Spleen (tissue), 11 donors: ENCODE data around the gene FMNL3. TPM values are rescaled to one million over a fixed set of nuclear protein-coding genes. Genes with fewer than 3 reads are reported as not detected.

Experiments used
- DNase-seq: peaks from one replicate; pipeline ENCODE4 v3.0.0-alpha.2; 2020
- H3K27ac ChIP-seq, 8 donors: fragments of 200-600 bp; sonication (generic) in 7 of 8; 1 replicate in 4 of 8; 2 replicates in 4 of 8; pipeline versions ENCODE4 v1.5.0 to v1.8.0; 2016 to 2021; ENCODE audit warnings: inconsistent platforms in 4 of 8, mild to moderate bottlenecking in 4 of 8, moderate library complexity in 1 of 8
- H3K27me3 ChIP-seq, 7 donors: fragments of 200-600 bp; sonication (generic) in 6 of 7; replicated peaks in 1 of 7; 1 replicate in 4 of 7; 2 replicates in 3 of 7; pipeline versions ENCODE4 v1.5.0 to v1.8.0; 2016 to 2021; ENCODE audit warnings: inconsistent platforms in 3 of 7, mild to moderate bottlenecking in 1 of 7
- H3K36me3 ChIP-seq, 6 donors: fragments of 200-600 bp; sonication (generic) in 5 of 6; 1 replicate in 4 of 6; 2 replicates in 2 of 6; pipeline versions ENCODE4 v1.5.0 to v1.8.0; 2016 to 2021; ENCODE audit warnings: inconsistent platforms in 2 of 6
- H3K4me1 ChIP-seq, 6 donors: fragments of 200-600 bp; sonication (generic) in 5 of 6; 1 replicate in 3 of 6; 2 replicates in 3 of 6; pipeline versions ENCODE4 v1.5.0 to v1.8.0; 2016 to 2021; ENCODE audit warnings: inconsistent platforms in 3 of 6
- H3K4me3 ChIP-seq, 8 donors: fragments of 200-600 bp; sonication (generic) in 7 of 8; 1 replicate in 4 of 8; 2 replicates in 4 of 8; pipeline versions ENCODE4 v1.5.0 to v1.8.0; 2016 to 2021; ENCODE audit warnings: inconsistent platforms in 4 of 8, mild to moderate bottlenecking in 4 of 8, moderate library complexity in 2 of 8
- H3K9me3 ChIP-seq, 8 donors: fragments of 200-600 bp; sonication (generic) in 7 of 8; 1 replicate in 4 of 8; 2 replicates in 4 of 8; pipeline versions ENCODE4 v1.5.0 to v1.8.0; 2016 to 2021; ENCODE audit warnings: inconsistent platforms in 4 of 8
- CTCF ChIP-seq, 11 experiments: fragments of 200-600 bp in 7 of 11; fragments of 450-650 bp in 4 of 11; sonication (generic) in 4 of 11; IDR thresholded peaks in 8 of 11; conservative IDR thresholded peaks in 3 of 11; 1 replicate in 7 of 11; 2 replicates in 4 of 11; pipeline versions ENCODE4 v1.4.0 to v1.8.0; 2016 to 2021; ENCODE audit warnings: antibody characterized with exemption in 11 of 11, inconsistent platforms in 4 of 11, mild to moderate bottlenecking in 1 of 11
- POLR2A ChIP-seq, 3 donors: fragments of 450-650 bp; IDR thresholded peaks; one replicate each; pipeline ENCODE4 v1.5.1; 2017; ENCODE audit warnings: antibody characterized with exemption in 3 of 3, mild to moderate bottlenecking in 1 of 3
- POLR2AphosphoS5 ChIP-seq, 3 donors: sonication (generic); formaldehyde crosslinking; IDR thresholded peaks; one replicate each; pipeline ENCODE4 v1.5.1; 2017; ENCODE audit warnings: antibody characterized with exemption in 3 of 3
- WGBS, 5 donors: extraction: QIAGEN DNeasy Blood & Tissue Kit in 3 of 5; methylation state at CpG; one replicate each; pipeline versions ENCODE4 v1.1.5 to v1.1.7; 2013 to 2018; 5-methylcytosine and 5-hydroxymethylcytosine counted together
- intact Hi-C: fragments of 100-400 bp; cut with DNase I; formaldehyde crosslinking; loops from one replicate; pipeline ENCODE4 v1.15.0; 2023; ENCODE audit warnings: low total_unique reads
- polyA plus RNA-seq, 3 donors: library from polyadenylated mRNA; stranded (reverse); fragments of 200-250 nt; gene quantifications; one replicate each; pipeline ENCODE4 v1.2.1, GENCODE V29; 2013
- total RNA-seq, 7 donors: library from RNA; depleted of rRNA in 3 of 7; stranded (reverse); fragments of >200 nt in 3 of 7; fragmentation: NEBNext Ultra II Directional in 4 of 7; extraction: Animal tissue kit (Norgen Biotek cat#: 25700) in 4 of 7; gene quantifications; one replicate each; pipeline versions ENCODE4 v1.1.0 to v1.2.1, GENCODE V29; 2016 to 2021
- donor health status: healthy with polysubstance abuse.
- donor health status: DM: no; HTN: no; CAD: no; lungs with moderate emphysema.
- donor health status: DM: no; HTN: no; CAD: no.
- donor health status: Bipolar disorder and iron deficiency.
- donor health status: healthy.
- donor health status: DM: no; HTN: no; CAD: no.
- donor health status: DM: yes; HTN: yes; CAD: no.

The FMNL3 gene
- total and polyA plus RNA-seq, 10 donors = 8.6 to 46.9 (median 27.3) TPM

- TF ChIP-seq CTCF (IDR thresholded peaks at IDR 0.05 in 8 of 11, conservative IDR thresholded peaks at IDR 0.05 in 3 of 11) (no peak), POLR2A (IDR thresholded peaks at IDR 0.05) (no peak), POLR2AphosphoS5 (IDR thresholded peaks at IDR 0.05) (no peak)
- DNase-seq = no peak
- H3K27me3 ChIP-seq = no peaks in the 10 kb centered on the region
- intact Hi-C loops = no loop called here
- H3K9me3 ChIP-seq = no peaks in the 10 kb centered on the region
- no peaks in the 10 kb centered on the region for H3K36me3 ChIP-seq
- H3K4me3 ChIP-seq = no peak overlapping the region
- H3K4me1 ChIP-seq = peaks cover 22 to 74% (median 51%) of the 10 kb centered on the region in 6 donors
- no peak overlapping the region for H3K27ac ChIP-seq
These were observed 10.5 kb downstream of the FMNL3 start for GRCh38 chr12:49696723-49697122.

- intact Hi-C loops = no loop called here
- H3K27me3 ChIP-seq = no peaks in the 10 kb centered on the region
- no peaks in the 10 kb centered on the region for H3K36me3 ChIP-seq
- no peak overlapping the region for H3K4me3 ChIP-seq
- H3K4me1 ChIP-seq = peaks cover 22 to 74% (median 51%) of the 10 kb centered on the region in 6 donors
- WGBS, 5 donors = 95 to 98% (median 97%) methylated on average over 8 of the region's 8 CpGs
- no peak overlapping the region for H3K27ac ChIP-seq
- no peaks in the 10 kb centered on the region for H3K9me3 ChIP-seq
- no peak for DNase-seq
- no peak for TF ChIP-seq POLR2A (IDR thresholded peaks at IDR 0.05)
- TF ChIP-seq CTCF (IDR thresholded peaks at IDR 0.05 in 8 of 11, conservative IDR thresholded peaks at IDR 0.05 in 3 of 11) = no peak
- no peak for TF ChIP-seq POLR2AphosphoS5 (IDR thresholded peaks at IDR 0.05)
These were observed 13.2 kb downstream of the FMNL3 start for GRCh38 chr12:49693931-49694444.

- intact Hi-C loops = no loop called here
- 73 to 82% (median 76%) methylated on average over 3 of the region's 3 CpGs for WGBS, 5 donors
- DNase-seq = no peak
- Histone ChIP-seq H3K4me1 (peaks cover 10 to 74% (median 44%) of the 10 kb centered on the region in 6 donors), H3K9me3 (no peaks in the 10 kb centered on the region), H3K36me3 (no peaks in the 10 kb centered on the region), H3K27ac (no peak overlapping the region), H3K27me3 (no peaks in the 10 kb centered on the region), H3K4me3 (no peak overlapping the region)
- no peak for TF ChIP-seq CTCF (IDR thresholded peaks at IDR 0.05 in 8 of 11, conservative IDR thresholded peaks at IDR 0.05 in 3 of 11)
- no peak for TF ChIP-seq POLR2AphosphoS5 (IDR thresholded peaks at IDR 0.05)
- no peak for TF ChIP-seq POLR2A (IDR thresholded peaks at IDR 0.05)
These were observed 14.4 kb downstream of the FMNL3 start for GRCh38 chr12:49692851-49693250.

GRCh38 chr12:49689785-49690184 lies 17.4 kb downstream of the FMNL3 start:
- H3K4me3 ChIP-seq = no peak overlapping the region
- H3K9me3 ChIP-seq = no peaks in the 10 kb centered on the region
- no peaks in the 10 kb centered on the region for H3K27me3 ChIP-seq
- no peak overlapping the region for H3K27ac ChIP-seq
- peaks cover 8 to 61% (median 36%) of the 10 kb centered on the region in 6 donors for H3K4me1 ChIP-seq
- H3K36me3 ChIP-seq = no peaks in the 10 kb centered on the region
- intact Hi-C loops = no loop called here
- TF ChIP-seq POLR2A (IDR thresholded peaks at IDR 0.05) = no peak
- no peak for TF ChIP-seq POLR2AphosphoS5 (IDR thresholded peaks at IDR 0.05)
- TF ChIP-seq CTCF (IDR thresholded peaks at IDR 0.05 in 8 of 11, conservative IDR thresholded peaks at IDR 0.05 in 3 of 11) = no peak
- DNase-seq = no peak
